Effector memory CD8-positive, alpha-beta T cell (primary cell): ENCODE measurements around the gene SMARCE1.
A peak's percentile ranks its signal among the peaks of the same experiment; 100 is the strongest.

Source experiments
- ATAC-seq: fragments of 150-1000 bp; cut with Tn5 transposase; replicated peaks from 2 replicates; pipeline ENCODE4 v1.10.0; 2021; ENCODE audit warnings: mild to moderate bottlenecking, moderate library complexity
- DNase-seq, 3 experiments: peaks; one replicate each; pipeline ENCODE4 v3.0.0; 2021
- H3K27ac Mint-ChIP-seq, 2 donors: one replicate each; pipeline ENCODE4 v1.8.0; 2022; ENCODE audit warnings: mild to moderate bottlenecking in 2 of 2, mixed read lengths in 2 of 2, moderate library complexity in 2 of 2
- H3K27me3 Mint-ChIP-seq, 2 donors: one replicate each; pipeline ENCODE4 v1.8.0; 2022; ENCODE audit warnings: mixed read lengths in 2 of 2
- H3K36me3 Mint-ChIP-seq: one replicate; pipeline ENCODE4 v1.8.0; 2022; ENCODE audit warnings: mild to moderate bottlenecking, moderate library complexity, mixed read lengths; ENCODE audit not compliant: insufficient read depth
- H3K4me1 Mint-ChIP-seq, 2 donors: one replicate each; pipeline ENCODE4 v1.8.0; 2022; ENCODE audit warnings: low read depth in 2 of 2, mixed read lengths in 2 of 2
- H3K4me3 Mint-ChIP-seq, 2 donors: one replicate each; pipeline ENCODE4 v1.8.0; 2022; ENCODE audit warnings: mild to moderate bottlenecking in 2 of 2, mixed read lengths in 2 of 2, moderate library complexity in 2 of 2
- H3K9me3 Mint-ChIP-seq, 2 donors: one replicate each; pipeline ENCODE4 v1.8.0; 2022; ENCODE audit warnings: mixed read lengths in 2 of 2

SMARCE1 gene

DNA sequence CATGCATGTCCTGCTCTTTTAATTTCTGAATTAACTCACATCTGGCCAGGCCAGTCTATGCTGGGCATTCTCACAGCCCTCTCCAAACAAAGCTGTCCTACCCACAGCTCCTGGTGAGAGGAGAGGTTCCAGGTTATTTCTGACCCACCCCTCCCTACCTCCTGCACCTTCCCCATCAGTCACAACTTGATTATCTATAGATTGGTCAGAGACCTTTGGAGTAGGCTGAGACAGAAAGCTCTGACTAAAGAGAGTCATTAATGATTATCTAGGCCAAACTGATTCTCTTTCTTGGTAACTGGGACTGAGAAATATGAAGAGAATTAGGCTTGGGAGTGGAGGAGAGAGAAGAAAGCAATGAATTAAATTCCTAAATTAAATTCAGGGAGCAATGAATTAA, 18.7 kb upstream of the SMARCE1 start:
- Mint-ChIP-seq H3K36me3 (peaks cover 3% of the 10 kb centered on the region), H3K4me1 (no peaks in the 10 kb centered on the region), H3K27me3 (peaks cover 27 to 50% of the 10 kb centered on the region in 2 donors), H3K27ac (no peak overlapping the region), H3K4me3 (no peak overlapping the region), H3K9me3 (no peaks in the 10 kb centered on the region)
- DNase-seq = no peak
- ATAC-seq = no peak

- H3K9me3 Mint-ChIP-seq = no peaks in the 10 kb centered on the region
- H3K36me3 Mint-ChIP-seq = peaks cover 3% of the 10 kb centered on the region
- DNase-seq (no peak), ATAC-seq (no peak)
- H3K4me1 Mint-ChIP-seq = no peaks in the 10 kb centered on the region
- no peak within 1 kb of the TSS for H3K27ac Mint-ChIP-seq
- H3K4me3 Mint-ChIP-seq = no peak within 1 kb of the TSS
- peaks cover 33 to 59% of the 10 kb centered on the region in 2 donors for H3K27me3 Mint-ChIP-seq
Observed at GRCh38 chr17:40664582-40665333, 17.1 kb upstream of the SMARCE1 start, which contains the start of gene KRT222. KRT222 (minus strand) TSS chr17:40665177; CDS start chr17:40665099, 78 bp downstream.

DNA sequence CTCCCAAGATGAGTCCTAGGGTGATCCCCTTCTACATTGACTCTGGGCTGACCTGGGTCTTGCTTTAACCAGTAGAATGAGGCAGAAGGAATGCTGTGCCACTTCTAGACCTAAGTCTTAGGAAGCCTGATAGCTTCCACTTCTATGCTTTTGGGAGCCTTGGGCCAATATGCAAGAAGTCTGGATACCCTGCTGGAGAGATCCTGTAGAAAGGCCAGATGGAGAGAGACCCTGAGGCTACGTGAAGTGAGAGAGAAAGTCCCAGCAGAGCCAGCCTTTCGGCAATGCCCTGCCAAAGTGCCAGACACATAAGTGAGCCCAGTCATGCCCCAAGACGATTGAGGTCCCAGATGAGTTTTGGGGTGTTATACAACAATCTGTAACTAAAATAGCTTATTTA, 15.6 kb upstream of the SMARCE1 start:
- ATAC-seq (no peak), DNase-seq (no peak)
- Mint-ChIP-seq H3K4me1 (no peaks in the 10 kb centered on the region), H3K36me3 (peaks cover 3% of the 10 kb centered on the region), H3K4me3 (no peak overlapping the region), H3K27ac (no peak overlapping the region), H3K27me3 (peaks cover 42 to 68% of the 10 kb centered on the region in 2 donors), H3K9me3 (no peaks in the 10 kb centered on the region)

GRCh38 chr17:40659911-40660310, 12.3 kb upstream of the SMARCE1 start:
- peaks cover 29 to 44% of the 10 kb centered on the region in 2 donors for H3K27me3 Mint-ChIP-seq
- no peaks in the 10 kb centered on the region for H3K9me3 Mint-ChIP-seq
- no peak for DNase-seq
- H3K27ac Mint-ChIP-seq = no peak overlapping the region
- H3K4me3 Mint-ChIP-seq = no peak overlapping the region
- no peak for ATAC-seq
- H3K4me1 Mint-ChIP-seq = no peaks in the 10 kb centered on the region
- no peaks in the 10 kb centered on the region for H3K36me3 Mint-ChIP-seq

- H3K27ac Mint-ChIP-seq = no peak overlapping the region
- no peak for DNase-seq
- ATAC-seq = no peak
- no peaks in the 10 kb centered on the region for H3K36me3 Mint-ChIP-seq
- H3K4me3 Mint-ChIP-seq = no peak overlapping the region
- H3K4me1 Mint-ChIP-seq = no peaks in the 10 kb centered on the region
- H3K9me3 Mint-ChIP-seq = no peaks in the 10 kb centered on the region
- peaks cover 25 to 37% of the 10 kb centered on the region in 2 donors for H3K27me3 Mint-ChIP-seq
Observed at GRCh38 chr17:40658396-40658795, 10.8 kb upstream of the SMARCE1 start.

GRCh38 chr17:40651939-40652338, 4.3 kb upstream of the SMARCE1 start:
- H3K4me3 Mint-ChIP-seq = no peak overlapping the region
- no peak for DNase-seq
- H3K27ac Mint-ChIP-seq = no peak overlapping the region
- ATAC-seq = no peak
- no peaks in the 10 kb centered on the region for H3K27me3 Mint-ChIP-seq
- peaks cover 9 to 15% of the 10 kb centered on the region in 2 donors for H3K4me1 Mint-ChIP-seq
- H3K36me3 Mint-ChIP-seq = peaks cover 19% of the 10 kb centered on the region
- no peaks in the 10 kb centered on the region for H3K9me3 Mint-ChIP-seq

GRCh38 chr17:40648384-40648968, 858 bp upstream of the SMARCE1 start:
- Mint-ChIP-seq H3K27ac (peak overlapping the region; percentile 100), H3K27me3 (no peaks in the 10 kb centered on the region), H3K36me3 (peaks cover 39% of the 10 kb centered on the region), H3K4me3 (peak overlapping the region; percentile 99), H3K4me1 (peaks cover 22 to 36% of the 10 kb centered on the region in 2 donors), H3K9me3 (no peaks in the 10 kb centered on the region)
- ATAC-seq (no peak), DNase-seq (no peak)

- peak overlapping the region; percentile 99 for H3K4me3 Mint-ChIP-seq
- peaks cover 26 to 47% of the 10 kb centered on the region in 2 donors for H3K4me1 Mint-ChIP-seq
- peak in 1 of 3 experiments; percentile 41 for DNase-seq
- peak overlapping the region; percentile 100 for H3K27ac Mint-ChIP-seq
- peak; percentile 62 for ATAC-seq
- H3K27me3 Mint-ChIP-seq = no peaks in the 10 kb centered on the region
- H3K9me3 Mint-ChIP-seq = no peaks in the 10 kb centered on the region
- H3K36me3 Mint-ChIP-seq = peaks cover 52% of the 10 kb centered on the region
Observed at GRCh38 chr17:40646791-40647623, 611 bp downstream of the SMARCE1 start.

GRCh38 chr17:40645943-40646342, 1.7 kb downstream of the SMARCE1 start:
- Mint-ChIP-seq H3K4me3 (peak overlapping the region in 1 of 2 donors; percentile 99), H3K27me3 (no peaks in the 10 kb centered on the region), H3K36me3 (peaks cover 63% of the 10 kb centered on the region), H3K4me1 (peaks cover 29 to 51% of the 10 kb centered on the region in 2 donors), H3K27ac (peak overlapping the region; percentile 82 to 100), H3K9me3 (no peaks in the 10 kb centered on the region)
- ATAC-seq (no peak), DNase-seq (no peak)

DNA sequence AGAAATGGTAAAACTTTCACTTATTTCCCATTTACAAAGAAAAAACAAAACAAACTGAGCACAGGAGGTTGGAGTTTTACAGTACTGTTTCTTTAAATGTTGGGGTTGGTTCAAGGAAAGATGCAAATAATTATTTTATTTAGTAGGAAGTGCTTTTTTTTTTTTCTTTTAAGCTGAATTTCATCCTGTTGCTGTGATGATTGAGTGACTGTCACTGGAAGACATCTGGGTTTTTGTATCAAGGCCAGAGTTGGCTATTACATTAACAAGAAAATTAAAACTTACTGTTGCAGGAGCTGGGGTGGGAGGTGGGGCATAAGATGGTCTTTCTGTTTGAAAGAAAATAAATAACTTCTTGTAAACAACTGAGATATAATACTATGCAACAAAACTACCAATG, 2.3 kb downstream of the SMARCE1 start:
- Mint-ChIP-seq H3K9me3 (no peaks in the 10 kb centered on the region), H3K27ac (peak overlapping the region; percentile 82 to 100), H3K4me3 (peak overlapping the region; percentile 31 to 43), H3K4me1 (peaks cover 33 to 58% of the 10 kb centered on the region in 2 donors), H3K36me3 (peaks cover 66% of the 10 kb centered on the region), H3K27me3 (no peaks in the 10 kb centered on the region)
- DNase-seq (no peak), ATAC-seq (no peak)

DNA sequence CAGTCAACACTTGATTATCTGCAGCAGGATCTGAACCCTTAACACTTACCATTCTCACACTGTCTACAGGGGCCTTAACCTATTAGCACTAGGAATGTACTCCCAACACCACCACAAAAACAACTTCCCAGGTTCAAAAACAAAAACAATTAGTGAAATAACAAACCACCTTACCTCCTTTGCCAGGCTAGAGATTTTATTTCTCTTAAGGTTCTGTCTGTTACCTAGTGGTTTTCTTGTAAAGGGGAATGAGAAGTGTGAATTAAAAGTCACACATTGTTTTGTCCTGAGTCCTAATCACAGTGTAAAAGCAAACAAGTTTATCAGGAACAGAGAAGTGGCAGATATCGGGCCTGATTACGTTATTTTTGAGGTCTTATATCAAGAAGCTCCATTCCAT, 9.7 kb downstream of the SMARCE1 start:
- H3K27me3 Mint-ChIP-seq = no peaks in the 10 kb centered on the region
- H3K27ac Mint-ChIP-seq = peak overlapping the region in 1 of 2 donors; percentile 79
- DNase-seq = no peak
- H3K4me1 Mint-ChIP-seq = peaks cover 26 to 47% of the 10 kb centered on the region in 2 donors
- peaks cover 89% of the 10 kb centered on the region for H3K36me3 Mint-ChIP-seq
- peak overlapping the region in 1 of 2 donors; percentile 1 for H3K4me3 Mint-ChIP-seq
- H3K9me3 Mint-ChIP-seq = no peaks in the 10 kb centered on the region
- no peak for ATAC-seq

- no peaks in the 10 kb centered on the region for H3K9me3 Mint-ChIP-seq
- H3K27me3 Mint-ChIP-seq = no peaks in the 10 kb centered on the region
- DNase-seq (no peak), ATAC-seq (no peak)
- peak overlapping the region in 1 of 2 donors; percentile 51 for H3K27ac Mint-ChIP-seq
- peaks cover 8 to 20% of the 10 kb centered on the region in 2 donors for H3K4me1 Mint-ChIP-seq
- peaks cover 93% of the 10 kb centered on the region for H3K36me3 Mint-ChIP-seq
- H3K4me3 Mint-ChIP-seq = no peak overlapping the region
Observed at GRCh38 chr17:40633871-40634270, 13.7 kb downstream of the SMARCE1 start.

- H3K27ac Mint-ChIP-seq = no peak overlapping the region
- no peaks in the 10 kb centered on the region for H3K9me3 Mint-ChIP-seq
- peaks cover 92% of the 10 kb centered on the region for H3K36me3 Mint-ChIP-seq
- H3K27me3 Mint-ChIP-seq = no peaks in the 10 kb centered on the region
- no peak for ATAC-seq
- no peak overlapping the region for H3K4me3 Mint-ChIP-seq
- DNase-seq = no peak
- peaks cover 0 to 8% of the 10 kb centered on the region in 2 donors for H3K4me1 Mint-ChIP-seq
Observed at GRCh38 chr17:40632216-40632615, 15.4 kb downstream of the SMARCE1 start.
